SJCRH30 (cell line): ENCODE data around the gene BRICD5. TPM values are rescaled to one million over a fixed set of nuclear protein-coding genes. Genes with fewer than 3 reads are reported as not detected.
"Not testable (repeated sequence)": the region's sequence is repeated elsewhere in the genome, so short reads cannot be mapped to it uniquely, and the experiment has no call there.

Experiments used
- DNase-seq, 2 experiments: peaks; one replicate each; pipeline ENCODE4 v3.0.0-alpha.2; 2015 to 2020
- H3K27ac ChIP-seq: fragments of 250-450 bp; sonication (Bioruptor Pico); 2 replicates; pipeline ENCODE4 v1.5.1; 2020; ENCODE audit warnings: mild to moderate bottlenecking, moderate library complexity
- H3K27me3 ChIP-seq: fragments of 250-450 bp; sonication (Bioruptor Pico); 2 replicates; pipeline ENCODE4 v1.5.1; 2020; ENCODE audit warnings: mild to moderate bottlenecking, moderate library complexity
- H3K36me3 ChIP-seq: fragments of 250-450 bp; sonication (Bioruptor Pico); 2 replicates; pipeline ENCODE4 v1.5.1; 2020; ENCODE audit warnings: mild to moderate bottlenecking, moderate library complexity
- H3K4me1 ChIP-seq: fragments of 250-450 bp; sonication (Bioruptor Pico); 2 replicates; pipeline ENCODE4 v1.5.1; 2020; ENCODE audit warnings: mild to moderate bottlenecking, moderate library complexity
- H3K4me3 ChIP-seq: fragments of 250-450 bp; sonication (Bioruptor Pico); 2 replicates; pipeline ENCODE4 v1.5.1; 2020; ENCODE audit warnings: mild to moderate bottlenecking, moderate library complexity
- H3K9me3 ChIP-seq: fragments of 250-450 bp; sonication (Bioruptor Pico); replicated peaks from 2 replicates; pipeline ENCODE4 v1.5.1; 2020; ENCODE audit warnings: mild to moderate bottlenecking, moderate library complexity
- total RNA-seq: library from RNA; depleted of rRNA; stranded (reverse); fragments of >200 nt; shearing (Covaris generic); gene quantifications from 2 replicates; pipeline ENCODE4 v1.2.3, GENCODE V29; 2014

Gene BRICD5
- total RNA-seq, 1 experiment from 2014 or later = 4.1 TPM

DNA sequence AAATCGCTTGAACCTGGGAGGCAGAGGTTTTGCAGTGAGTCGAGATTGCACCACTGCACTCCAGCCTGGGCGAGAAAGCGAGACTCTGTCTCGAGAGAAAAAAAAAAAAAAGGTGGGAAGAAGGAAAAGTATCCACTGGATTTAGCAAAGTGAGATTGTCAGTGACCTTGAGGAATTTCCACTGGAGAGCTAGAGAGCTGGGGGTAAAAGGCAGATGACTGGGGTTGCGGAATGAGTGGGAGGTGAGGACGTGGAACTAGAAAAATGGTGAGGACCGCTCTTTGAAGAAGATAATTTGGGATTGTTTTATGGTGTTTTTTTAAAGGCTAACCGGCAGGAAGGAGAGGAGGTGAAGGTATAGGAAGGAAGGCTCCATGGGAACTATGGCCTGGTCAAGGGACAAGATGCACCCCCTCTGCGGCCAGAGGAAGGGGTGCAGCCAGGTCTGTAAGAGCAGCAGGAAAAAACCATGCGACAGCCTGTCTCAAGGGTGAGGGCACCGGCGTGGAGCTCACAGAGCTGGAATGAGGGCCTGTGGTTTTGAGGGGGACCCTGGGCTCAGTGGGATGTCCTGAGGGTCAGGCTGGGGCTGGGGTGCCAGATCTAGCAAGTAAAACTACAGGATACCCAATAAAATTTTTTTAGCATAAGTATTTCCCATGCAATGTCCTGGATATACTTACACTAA is 6.1 kb downstream of the BRICD5 start:
- Histone ChIP-seq H3K36me3 (peaks cover 3% of the 10 kb centered on the region; the same call in 1 of the 2 replicates), H3K27ac (peak overlapping the region; percentile 90)

DNA sequence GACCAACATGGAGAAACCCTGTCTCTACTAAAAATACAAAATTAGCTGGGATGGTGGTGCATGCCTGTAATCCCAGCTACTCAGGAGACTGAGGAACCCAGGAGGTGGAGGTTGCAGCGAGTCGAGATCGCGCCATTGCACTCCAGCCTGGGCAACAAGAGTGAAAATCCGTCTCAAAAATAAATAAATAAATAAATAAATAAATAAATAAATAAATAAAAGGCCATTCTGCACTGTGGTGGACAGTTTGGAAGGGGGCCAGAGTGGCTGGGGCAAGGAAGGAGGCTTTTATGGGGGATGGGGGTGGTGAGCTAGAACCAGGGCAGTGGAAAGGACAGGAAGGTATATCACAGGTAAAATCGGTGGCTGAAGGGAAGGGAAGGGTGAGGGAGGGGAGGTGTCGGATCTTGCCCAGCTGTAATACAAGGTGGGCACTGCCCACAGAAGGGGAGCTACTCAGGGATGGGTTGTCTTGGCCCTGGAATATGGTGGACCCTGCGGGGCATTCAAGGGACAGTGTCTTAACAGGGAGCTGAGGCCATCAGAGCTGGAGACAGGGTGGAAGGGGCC is 7.5 kb downstream of the BRICD5 start:
- not testable (repeated sequence) for H3K9me3 ChIP-seq, H3K4me3 ChIP-seq, H3K27me3 ChIP-seq, DNase-seq, H3K4me1 ChIP-seq, H3K36me3 ChIP-seq, H3K27ac ChIP-seq

More for the DNA sequence above, 6.1 kb downstream of the BRICD5 start:
- Histone ChIP-seq H3K9me3 (no peaks in the 10 kb centered on the region), H3K4me1 (no peaks in the 10 kb centered on the region), H3K27me3 (no peaks in the 10 kb centered on the region), H3K4me3 (peak overlapping the region; percentile 99)
- DNase-seq = peak in 1 of 2 experiments; percentile 33

DNA sequence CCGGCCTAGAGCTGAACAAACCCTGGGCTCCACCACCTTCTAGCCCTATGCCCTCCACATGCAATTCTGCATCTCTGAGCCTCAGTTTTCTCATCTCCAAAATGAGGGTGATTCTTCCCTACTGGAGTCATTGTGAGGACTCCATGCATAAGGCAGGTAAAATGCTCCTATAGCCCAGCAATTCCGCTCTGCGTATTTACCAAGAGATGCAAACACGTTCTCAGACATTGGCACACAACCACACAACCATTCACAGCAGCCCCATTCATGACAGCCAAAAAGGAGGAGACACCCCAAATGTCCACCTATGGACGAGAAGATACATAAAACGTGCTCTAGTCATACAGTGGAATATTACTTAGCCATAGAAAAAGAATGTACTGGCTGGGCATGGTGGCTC is 10.3 kb downstream of the BRICD5 start:
- Histone ChIP-seq H3K27me3 (peaks cover 20% of the 10 kb centered on the region), H3K36me3 (no peaks in the 10 kb centered on the region), H3K27ac (no peak overlapping the region), H3K4me1 (peaks cover 4% of the 10 kb centered on the region; the same call in 1 of the 2 replicates), H3K9me3 (no peaks in the 10 kb centered on the region), H3K4me3 (no peak overlapping the region)
- DNase-seq = no peak

DNA sequence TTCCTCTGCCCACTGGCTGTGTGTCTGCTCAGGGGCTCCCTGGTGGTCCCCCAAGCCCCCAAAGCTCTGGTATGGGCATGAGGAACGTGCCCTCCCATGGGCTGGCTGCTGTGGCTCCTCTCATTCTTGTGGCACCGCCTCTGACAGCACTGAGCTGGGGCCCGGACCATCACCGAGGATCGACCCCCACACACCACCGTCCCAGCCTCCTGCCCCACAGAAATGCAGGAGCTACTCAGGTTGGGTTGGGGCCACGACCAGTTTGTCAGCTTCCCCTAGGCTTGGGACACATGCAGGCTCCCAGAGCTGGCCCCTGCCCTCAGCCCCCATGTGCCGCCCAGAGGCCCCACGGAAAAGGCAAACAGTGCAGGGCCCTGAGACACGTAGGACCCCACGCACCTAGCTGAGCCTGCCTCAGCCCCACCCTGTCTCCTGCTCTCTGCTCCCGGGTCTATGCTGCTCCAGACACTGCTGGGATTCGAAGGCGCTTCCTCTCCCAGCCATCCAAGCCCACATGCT is 11.0 kb downstream of the BRICD5 start:
- H3K4me3 ChIP-seq = no peak overlapping the region
- no peak for DNase-seq
- no peaks in the 10 kb centered on the region for H3K9me3 ChIP-seq
- peaks cover 4% of the 10 kb centered on the region; the same call in 1 of the 2 replicates for H3K4me1 ChIP-seq
- no peaks in the 10 kb centered on the region for H3K36me3 ChIP-seq
- H3K27me3 ChIP-seq = peaks cover 27% of the 10 kb centered on the region
- no peak overlapping the region for H3K27ac ChIP-seq

DNA sequence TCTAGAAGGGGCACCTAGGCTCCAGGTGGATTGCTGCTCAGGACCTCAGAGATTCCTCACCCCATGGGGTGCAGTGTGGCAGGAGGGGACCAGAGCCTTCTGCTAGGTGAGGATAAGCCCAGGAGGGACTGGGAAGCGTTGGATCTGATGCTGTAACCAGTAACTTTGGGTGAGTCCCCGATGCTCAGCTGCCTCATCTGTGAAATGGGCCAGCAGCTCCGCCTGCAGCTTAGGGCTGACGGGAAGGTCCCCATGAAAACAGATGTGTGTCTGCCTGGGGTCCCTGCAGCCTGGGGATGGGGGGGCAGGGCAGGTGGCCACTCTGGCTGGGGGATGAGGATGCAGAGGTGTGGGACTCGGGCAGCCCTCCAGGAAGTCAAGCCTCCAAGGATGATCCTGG is 11.6 kb downstream of the BRICD5 start:
- H3K4me1 ChIP-seq = peaks cover 4% of the 10 kb centered on the region; the same call in 1 of the 2 replicates
- H3K27ac ChIP-seq = no peak overlapping the region
- H3K4me3 ChIP-seq = no peak overlapping the region
- no peaks in the 10 kb centered on the region for H3K9me3 ChIP-seq
- no peaks in the 10 kb centered on the region for H3K36me3 ChIP-seq
- peaks cover 32% of the 10 kb centered on the region for H3K27me3 ChIP-seq
- DNase-seq = no peak

DNA sequence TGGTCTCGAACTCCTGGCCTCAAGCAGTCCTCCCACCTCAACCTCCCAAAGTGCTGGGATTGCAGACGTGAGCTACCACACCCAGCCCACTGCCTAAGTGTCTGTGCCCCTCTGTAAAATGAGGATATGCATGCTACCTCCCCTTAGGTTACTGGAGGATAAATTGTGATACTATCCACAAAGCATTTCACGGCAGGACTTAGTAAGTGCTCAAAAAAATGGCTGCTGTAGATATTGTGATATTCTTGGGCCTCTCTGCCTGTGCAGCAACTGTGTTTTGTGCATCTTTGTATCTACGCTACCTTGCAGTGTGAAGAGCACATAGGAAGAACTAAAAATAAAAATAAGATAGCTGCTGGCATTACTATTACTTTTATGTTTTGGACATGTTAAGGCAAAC is 12.4 kb downstream of the BRICD5 start:
- DNase-seq = no peak
- Histone ChIP-seq H3K36me3 (no peaks in the 10 kb centered on the region), H3K27ac (no peak overlapping the region), H3K9me3 (no peaks in the 10 kb centered on the region), H3K4me1 (peaks cover 4% of the 10 kb centered on the region; the same call in 1 of the 2 replicates), H3K4me3 (no peak overlapping the region), H3K27me3 (peaks cover 41% of the 10 kb centered on the region)

DNA sequence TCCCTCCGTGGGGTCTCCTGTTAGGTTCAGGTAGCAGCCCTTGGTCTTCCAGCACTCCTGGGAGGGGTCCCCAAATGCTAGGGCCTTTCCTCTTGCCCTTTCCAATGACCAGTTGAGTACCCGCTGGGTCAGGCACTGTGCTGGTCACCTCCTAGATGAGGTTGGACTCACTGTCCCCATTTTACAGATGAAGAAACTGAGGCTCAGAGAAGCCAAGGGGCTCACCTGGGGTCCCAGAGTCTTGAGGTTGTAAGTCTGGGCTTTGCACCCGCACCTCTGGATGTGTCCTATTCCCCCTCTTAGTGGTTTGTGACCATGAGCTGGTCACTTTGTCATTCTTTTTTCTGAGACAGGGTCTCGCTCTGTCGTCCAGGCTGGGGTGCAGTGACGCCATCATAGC is 12.9 kb downstream of the BRICD5 start:
- DNase-seq = no peak
- Histone ChIP-seq H3K9me3 (no peaks in the 10 kb centered on the region), H3K4me3 (no peak overlapping the region), H3K4me1 (peaks cover 4% of the 10 kb centered on the region; the same call in 1 of the 2 replicates), H3K36me3 (no peaks in the 10 kb centered on the region), H3K27me3 (peaks cover 43% of the 10 kb centered on the region), H3K27ac (no peak overlapping the region)

DNA sequence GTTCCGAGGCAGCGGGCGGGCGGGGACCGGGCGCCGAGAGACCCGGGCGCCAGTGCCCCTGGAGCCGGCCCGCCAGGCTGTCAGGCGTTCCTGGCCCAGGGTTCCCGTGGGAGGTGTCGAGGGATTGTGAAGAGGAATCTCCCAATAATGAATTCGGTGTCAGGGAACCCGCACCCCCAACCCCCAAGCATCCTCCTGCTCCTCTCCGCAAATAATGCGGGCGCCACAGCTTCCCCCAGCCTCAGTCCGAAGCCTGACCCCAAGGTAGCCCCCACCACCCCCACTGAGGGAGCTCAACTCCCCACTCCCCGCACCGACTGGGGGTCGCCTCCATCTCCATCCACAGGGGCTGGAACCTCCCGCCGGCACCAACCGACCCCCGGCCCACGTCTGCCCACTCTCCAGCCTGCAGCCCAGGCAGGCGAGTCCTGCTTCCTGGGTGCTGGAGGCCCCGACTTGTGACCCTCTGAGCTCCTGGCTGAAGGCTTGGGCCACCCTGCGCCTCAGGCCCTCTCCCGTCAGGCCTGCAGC is 13.6 kb downstream of the BRICD5 start:
- Histone ChIP-seq H3K4me1 (peaks cover 4% of the 10 kb centered on the region; the same call in 1 of the 2 replicates), H3K36me3 (no peaks in the 10 kb centered on the region), H3K9me3 (no peaks in the 10 kb centered on the region), H3K4me3 (no peak overlapping the region), H3K27ac (no peak overlapping the region), H3K27me3 (peaks cover 43% of the 10 kb centered on the region)
- DNase-seq = no peak

DNA sequence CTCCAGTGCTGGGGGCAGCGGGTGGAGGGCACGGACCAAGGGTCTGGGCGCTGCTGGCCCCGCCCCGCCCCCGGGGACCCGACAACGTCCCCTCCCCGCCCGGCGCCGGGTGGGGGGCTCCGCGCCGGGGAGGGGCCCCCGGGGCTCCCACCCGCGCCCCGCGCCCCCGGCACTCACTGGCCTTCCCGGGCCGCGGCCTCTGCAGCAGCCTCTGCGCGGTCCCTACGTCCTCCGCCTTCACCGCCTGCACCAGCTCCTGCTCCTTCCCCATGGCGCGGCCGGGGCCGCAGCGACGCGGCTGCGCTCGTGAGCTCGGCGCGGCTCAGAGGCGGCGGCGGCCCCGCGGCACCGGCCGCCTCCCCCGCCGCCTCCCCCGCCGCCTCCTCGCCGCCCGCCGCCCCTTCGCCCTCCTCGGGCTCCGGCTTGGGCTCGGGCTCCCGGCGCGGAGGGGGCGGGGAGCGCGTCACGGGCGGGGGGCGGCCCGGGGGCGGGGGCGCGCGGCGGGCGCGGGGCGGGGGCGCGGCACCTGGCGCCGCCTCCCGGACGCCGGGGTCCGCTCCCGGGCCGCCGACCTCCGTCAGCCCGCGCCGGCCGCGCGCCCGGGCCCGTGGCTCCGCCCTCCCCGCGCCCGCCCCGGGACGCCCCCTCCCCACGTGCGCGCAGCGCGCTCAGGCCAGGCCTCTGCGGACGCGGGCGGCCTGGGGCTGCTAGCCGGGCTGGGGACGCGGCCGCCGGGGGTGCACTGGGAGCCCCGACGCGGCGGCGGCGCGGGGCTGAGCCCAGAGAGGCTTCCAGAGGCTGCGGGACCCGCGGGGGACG is 14.3 kb downstream of the BRICD5 start, which contains the start of gene CASKIN1:
CASKIN1 (minus strand) TSS at position 444 of the 819 bp plus-strand sequence; CDS start at position 271, 173 bp downstream.
- Histone ChIP-seq H3K4me3 (peak within 1 kb of the TSS; percentile 32; the same call in 1 of the 2 replicates), H3K27me3 (peaks cover 48% of the 10 kb centered on the region)
- DNase-seq = peak in 1 of 2 experiments; percentile 43

DNA sequence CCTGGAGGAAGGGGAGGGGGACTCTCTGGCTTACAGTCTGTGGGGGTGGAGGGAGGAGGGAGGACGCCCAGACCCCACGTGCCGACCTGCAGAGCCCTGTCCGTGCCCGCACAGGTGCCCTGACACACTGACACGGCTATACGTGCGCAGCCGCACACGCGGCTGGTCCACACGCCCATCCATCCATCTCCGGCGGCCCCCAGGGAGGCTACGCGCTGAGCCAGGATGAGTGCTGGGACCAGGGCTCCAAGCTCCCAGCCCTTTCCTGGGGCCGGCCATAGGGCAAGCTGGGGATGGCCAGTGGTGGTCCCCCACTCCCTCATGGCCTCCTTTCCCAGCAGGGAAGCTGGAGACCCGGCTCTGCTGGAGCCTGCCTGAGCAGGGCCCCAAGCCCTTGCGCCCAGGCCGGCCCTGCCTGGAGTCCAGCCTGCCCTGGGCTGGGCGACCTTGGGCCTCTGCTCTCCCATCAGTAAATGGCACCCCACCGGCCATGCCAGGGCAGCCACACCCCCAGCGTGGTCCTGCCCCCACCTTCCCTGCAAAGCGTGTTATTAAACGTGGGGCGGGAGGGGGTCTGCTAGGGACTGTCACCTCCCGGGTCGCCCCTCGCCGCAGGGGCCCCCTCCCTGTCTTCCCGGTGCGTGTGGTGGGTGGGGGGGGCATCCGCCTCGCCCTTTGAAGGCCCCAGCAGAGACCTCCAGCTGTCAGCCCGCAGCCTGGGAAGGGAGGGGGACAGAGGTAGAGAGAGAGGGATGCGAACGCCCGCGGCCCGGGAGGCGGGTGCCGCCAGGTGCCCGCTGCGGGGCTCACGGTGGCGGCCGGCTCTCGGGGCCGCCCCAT is 15.1 kb downstream of the BRICD5 start:
- Histone ChIP-seq H3K27me3 (peaks cover 56% of the 10 kb centered on the region), H3K9me3 (no peaks in the 10 kb centered on the region), H3K4me3 (peak overlapping the region; percentile 32; the same call in 1 of the 2 replicates), H3K4me1 (peaks cover 4% of the 10 kb centered on the region; the same call in 1 of the 2 replicates), H3K27ac (no peak overlapping the region), H3K36me3 (no peaks in the 10 kb centered on the region)
- DNase-seq = no peak

More for the DNA sequence above, 14.3 kb downstream of the BRICD5 start, which contains the start of gene CASKIN1:
- Histone ChIP-seq H3K9me3 (no peaks in the 10 kb centered on the region), H3K27ac (no peak within 1 kb of the TSS), H3K36me3 (no peaks in the 10 kb centered on the region), H3K4me1 (peaks cover 4% of the 10 kb centered on the region; the same call in 1 of the 2 replicates)

DNA sequence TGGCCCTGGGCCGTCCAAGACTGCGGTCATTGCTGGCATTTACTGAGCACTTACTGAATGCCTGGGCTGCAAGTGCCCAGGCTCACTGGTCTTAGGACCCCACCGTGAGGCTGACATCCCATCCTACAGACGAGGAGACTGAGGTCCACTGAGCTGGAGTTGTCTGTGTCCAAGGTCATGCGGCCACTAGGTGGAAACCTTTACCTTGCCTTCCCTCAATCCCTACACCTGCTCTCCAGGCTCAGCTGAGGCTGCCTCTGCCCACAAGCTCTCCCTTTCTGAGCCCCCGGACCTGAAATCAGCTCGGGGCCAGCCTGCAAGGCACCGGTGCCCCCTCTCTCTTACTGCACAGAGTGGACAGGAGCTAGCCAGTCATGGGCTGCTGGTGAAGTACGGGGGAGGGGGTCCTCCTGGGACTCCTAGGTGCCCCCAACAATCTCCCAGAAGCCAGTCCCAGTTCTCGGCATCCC is 15.8 kb downstream of the BRICD5 start:
- Histone ChIP-seq H3K27me3 (peaks cover 59% of the 10 kb centered on the region), H3K4me3 (no peak overlapping the region), H3K27ac (no peak overlapping the region), H3K9me3 (no peaks in the 10 kb centered on the region), H3K4me1 (peaks cover 4% of the 10 kb centered on the region; the same call in 1 of the 2 replicates), H3K36me3 (no peaks in the 10 kb centered on the region)
- peak; percentile 48 to 60 for DNase-seq

DNA sequence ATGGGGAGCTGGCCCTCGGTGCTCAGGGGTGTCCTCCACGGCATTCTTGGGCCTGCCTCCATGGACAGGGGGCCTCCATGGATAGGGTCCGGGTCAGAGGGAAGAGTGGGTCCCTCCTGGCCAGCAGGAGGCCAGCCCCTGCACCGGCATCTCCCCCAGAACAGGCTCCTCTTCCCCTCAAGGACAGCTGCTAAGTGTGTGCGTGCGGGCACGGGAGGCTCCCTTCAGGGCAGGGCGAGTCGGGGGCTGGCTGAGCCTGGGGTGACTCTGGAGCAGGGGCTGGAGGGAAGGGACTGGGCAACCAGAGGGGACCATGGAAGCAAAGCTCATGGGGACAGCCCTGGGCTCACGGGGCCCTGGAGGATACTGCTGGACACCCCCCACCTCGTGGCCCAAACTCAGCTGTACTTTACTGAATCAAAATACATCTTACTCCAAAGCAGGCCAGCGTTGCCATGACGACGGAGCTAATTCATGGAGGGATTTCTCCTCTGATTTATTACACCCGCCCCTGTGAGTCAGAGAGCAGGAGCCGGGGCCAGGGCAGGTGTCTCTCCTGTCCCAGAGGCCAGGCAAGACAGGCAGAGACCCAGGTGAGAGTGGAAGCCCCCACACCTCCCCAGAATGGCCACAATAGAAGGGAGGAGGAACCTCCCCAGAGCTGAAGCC is 16.4 kb downstream of the BRICD5 start:
- no peaks in the 10 kb centered on the region for H3K36me3 ChIP-seq
- no peak overlapping the region for H3K27ac ChIP-seq
- H3K9me3 ChIP-seq = no peaks in the 10 kb centered on the region
- H3K27me3 ChIP-seq = peaks cover 59% of the 10 kb centered on the region
- DNase-seq = peak; percentile 42 to 55
- no peak overlapping the region for H3K4me3 ChIP-seq
- peaks cover 4% of the 10 kb centered on the region; the same call in 1 of the 2 replicates for H3K4me1 ChIP-seq

DNA sequence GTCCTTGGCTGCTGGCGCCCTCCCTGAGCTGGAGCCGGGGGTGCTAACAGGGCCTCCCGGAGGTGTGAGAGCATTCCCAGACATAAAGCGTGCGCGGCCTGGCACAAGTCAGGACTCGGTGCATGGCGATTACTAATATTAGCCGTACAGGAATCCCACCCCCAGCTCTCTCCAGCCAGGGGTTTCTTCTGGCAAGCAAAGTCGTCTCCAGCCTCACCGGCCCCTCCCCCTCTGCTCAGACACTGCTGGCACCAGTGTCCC is 19.3 kb downstream of the BRICD5 start:
- H3K27me3 ChIP-seq = peaks cover 48% of the 10 kb centered on the region
- H3K36me3 ChIP-seq = no peaks in the 10 kb centered on the region
- peaks cover 4% of the 10 kb centered on the region; the same call in 1 of the 2 replicates for H3K4me1 ChIP-seq
- H3K4me3 ChIP-seq = no peak overlapping the region
- no peaks in the 10 kb centered on the region for H3K9me3 ChIP-seq
- no peak overlapping the region for H3K27ac ChIP-seq
- DNase-seq = no peak
